COLO668 (cell line): Measurements from ENCODE around the gene PRKAG2.
"Not testable (repeated sequence)": the region's sequence is repeated elsewhere in the genome, so short reads cannot be mapped to it uniquely, and the experiment has no call there.

Source experiments
- DNase-seq: peaks from one replicate; lab custom pipeline; 2025; ENCODE audit not compliant: unreplicated experiment; lab: John Stamatoyannopoulos, UW

Gene PRKAG2

DNA sequence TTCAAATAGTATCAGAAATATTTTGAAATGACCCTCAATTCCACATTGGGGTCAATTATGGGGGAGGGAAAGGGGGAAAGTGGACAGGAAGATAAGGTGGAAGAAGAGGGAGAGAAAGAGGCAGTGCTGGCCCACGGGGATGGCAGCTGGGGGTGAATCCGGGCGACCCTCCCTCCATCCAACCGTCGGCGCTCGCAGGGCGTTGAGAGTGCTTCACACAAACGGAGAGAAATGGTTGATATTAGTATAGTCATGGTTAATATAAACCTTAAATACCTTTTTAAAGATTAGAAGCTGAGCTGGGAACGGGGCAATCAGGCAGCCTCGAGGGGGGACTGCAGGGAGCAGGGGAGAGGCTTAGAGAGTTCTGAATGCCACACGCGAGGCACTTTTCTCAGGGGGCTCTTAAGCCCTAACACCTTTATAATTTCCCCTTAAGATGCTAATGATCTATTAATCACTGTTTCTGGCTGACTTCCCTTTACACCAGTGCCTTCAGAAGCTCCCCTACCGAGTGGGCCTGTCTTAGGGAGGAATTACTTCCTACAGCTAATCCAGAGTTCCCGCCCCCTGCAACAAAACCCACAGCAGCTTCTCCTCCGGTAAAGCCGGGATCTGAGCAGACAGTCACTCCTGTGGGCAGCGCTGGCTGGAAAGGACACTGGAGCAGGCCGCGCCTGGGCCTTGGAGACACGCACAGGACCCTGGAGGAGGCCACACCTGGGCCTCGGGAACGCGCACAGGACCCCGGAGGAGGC is 39.5 kb downstream of the PRKAG2 start:
- DNase-seq = no peak

- DNase-seq = no peak
These were observed 40.0 kb downstream of the PRKAG2 start for GRCh38 chr7:151836927-151837205.

- no peak for DNase-seq
These were observed 40.6 kb downstream of the PRKAG2 start for GRCh38 chr7:151836191-151836926.

DNA sequence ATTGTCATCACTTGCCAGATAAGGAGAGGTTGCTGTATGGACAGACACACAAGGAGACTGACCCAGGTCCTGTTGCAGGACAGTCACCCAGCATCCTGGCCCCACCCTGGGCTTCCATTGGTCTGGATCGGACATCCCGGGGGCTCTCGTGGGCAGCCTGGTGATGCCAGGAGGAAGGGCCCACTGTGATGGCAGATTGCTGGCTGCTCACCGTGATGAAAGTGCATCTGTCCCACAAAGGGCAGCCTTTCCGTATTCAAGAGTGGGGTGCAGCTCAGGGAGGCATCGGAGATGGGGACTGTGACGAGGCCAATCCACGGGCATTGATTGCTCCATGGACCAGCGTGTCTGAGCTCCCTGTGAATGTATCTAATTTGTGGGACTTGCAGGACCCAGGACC is 41.3 kb downstream of the PRKAG2 start:
- DNase-seq = no peak

DNA sequence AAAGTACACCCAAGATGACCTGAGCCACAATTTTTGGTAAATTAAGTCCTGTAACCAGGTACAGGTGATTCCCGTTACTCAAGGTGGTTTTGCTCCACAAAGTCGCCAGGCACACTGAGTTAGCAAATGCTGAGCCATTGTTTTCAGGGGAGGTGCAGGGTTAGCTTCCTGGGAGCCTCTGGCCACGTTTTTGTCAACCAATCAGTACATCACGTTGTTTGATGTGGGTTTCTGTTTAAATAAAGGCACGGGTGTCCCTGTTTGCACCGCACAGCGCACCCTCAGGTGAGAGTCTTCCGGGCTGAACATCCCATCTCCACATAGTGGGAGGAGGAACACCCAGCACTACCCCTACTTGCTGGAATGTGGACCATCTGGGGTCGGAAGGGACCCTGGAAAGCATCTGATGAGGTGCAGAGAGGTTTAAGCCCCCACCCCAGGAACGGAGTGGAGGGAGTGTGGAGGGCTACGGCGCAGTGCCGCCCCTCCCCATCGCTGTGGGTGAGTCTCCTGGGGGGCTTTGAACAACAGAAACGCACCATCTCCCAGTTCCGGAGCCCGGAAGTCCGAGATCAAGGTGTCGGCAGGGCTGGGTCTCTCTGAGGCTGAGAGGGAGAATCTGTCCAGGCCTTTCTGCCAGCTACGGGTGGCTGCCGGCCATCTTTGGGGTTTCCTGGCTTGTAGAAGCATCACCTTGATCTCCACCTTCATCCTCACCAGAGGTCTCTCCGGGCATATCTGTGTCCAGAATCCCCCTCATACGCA is 42.5 kb downstream of the PRKAG2 start:
- no peak for DNase-seq

DNA sequence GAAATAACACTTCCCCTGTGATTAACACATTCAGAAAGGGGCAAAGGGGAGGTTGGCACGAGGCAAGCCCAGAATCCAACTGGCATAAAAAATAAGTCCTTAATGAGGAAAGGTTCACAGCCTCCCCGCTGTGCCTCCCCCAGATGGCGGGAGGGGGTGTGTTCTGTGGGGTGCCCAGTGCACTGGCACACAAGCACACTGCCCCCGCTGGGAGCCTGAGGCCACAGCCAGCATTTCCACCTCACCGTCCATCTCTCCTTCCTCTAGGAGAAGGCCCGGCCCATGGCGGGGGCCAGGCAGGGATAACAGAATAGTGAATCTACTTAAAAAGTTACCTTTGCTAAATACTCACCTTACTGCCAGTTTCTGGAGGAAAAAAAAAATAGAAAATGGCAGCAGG is 43.2 kb downstream of the PRKAG2 start:
- no peak for DNase-seq

- DNase-seq = no peak
These were observed 43.7 kb downstream of the PRKAG2 start for GRCh38 chr7:151833213-151833651.

DNA sequence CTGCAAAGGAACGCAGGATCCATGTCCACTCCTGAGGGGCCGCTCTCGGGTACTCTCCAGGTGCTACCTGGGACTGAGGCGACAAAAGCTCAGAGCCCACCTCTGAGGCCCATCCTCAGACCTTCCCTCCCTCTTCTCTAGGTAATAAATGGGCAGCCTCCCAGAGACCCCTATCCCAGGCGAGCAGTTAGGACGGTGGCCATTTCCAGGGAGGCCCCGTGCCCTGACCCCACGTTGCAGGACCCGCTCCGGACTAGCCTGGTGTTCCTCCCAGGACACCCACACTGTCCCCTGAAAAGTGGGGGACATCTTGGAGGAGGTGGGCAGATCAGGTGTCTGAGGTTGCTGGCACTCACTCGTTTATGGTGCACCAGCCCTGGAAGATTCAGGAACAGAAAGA is 44.3 kb downstream of the PRKAG2 start:
- DNase-seq = no peak

GRCh38 chr7:151832138-151832537 is 44.8 kb downstream of the PRKAG2 start:
- DNase-seq = no peak

DNA sequence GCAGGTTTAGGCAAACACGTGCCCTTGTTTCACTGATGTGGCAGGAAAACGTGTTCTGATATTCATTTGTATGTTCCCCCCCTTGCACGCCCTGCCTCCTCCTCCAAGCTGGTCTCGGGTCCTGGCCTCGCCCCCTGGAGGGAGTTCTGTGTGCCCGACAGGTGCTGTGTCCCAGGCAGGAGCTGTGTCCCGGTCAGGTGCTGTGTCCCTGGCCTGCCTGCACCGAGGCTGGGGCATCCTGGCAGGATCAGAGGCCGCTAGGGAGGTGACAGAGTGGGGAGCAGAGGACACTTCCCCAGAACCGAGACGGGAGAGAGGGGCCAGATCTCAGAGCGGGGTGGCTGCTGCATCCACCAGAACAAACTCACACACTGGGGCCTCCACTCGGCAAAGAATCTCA is 45.3 kb downstream of the PRKAG2 start:
- no peak for DNase-seq

DNA sequence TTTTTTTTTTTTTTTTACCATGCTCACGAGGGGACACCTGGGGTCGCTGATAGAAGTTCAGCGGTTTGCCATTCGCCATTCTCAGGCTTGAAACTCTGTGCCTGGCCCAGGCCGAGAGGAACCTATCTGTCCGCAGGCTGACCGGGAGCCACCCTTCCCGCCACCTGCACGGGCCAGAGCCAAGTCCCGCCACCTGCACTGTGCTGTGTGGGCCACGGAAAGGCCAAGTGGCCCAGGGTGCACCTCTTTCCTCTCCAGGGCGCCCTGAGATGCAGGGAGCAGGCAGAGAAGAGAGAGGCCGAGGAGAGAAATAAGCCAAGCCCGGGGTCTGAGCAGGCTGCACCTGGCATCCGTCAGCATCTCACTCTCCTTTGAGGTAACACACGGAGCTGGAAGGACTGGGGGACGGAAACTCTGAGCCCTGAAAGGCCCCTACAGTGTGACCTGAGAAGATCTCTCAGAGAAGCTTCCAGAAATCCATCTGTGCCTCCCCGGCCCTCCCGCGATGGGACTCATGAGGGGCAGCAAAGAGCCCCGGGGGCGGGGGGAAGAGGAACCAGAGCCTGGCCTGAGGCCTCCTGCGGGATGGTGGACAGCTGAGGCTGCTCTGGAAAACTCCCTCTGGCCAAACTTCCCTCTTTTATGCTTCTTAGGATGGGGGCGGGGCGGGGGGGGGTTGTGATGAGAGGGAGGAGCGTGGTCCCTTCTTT is 46.6 kb downstream of the PRKAG2 start:
- no peak for DNase-seq

DNA sequence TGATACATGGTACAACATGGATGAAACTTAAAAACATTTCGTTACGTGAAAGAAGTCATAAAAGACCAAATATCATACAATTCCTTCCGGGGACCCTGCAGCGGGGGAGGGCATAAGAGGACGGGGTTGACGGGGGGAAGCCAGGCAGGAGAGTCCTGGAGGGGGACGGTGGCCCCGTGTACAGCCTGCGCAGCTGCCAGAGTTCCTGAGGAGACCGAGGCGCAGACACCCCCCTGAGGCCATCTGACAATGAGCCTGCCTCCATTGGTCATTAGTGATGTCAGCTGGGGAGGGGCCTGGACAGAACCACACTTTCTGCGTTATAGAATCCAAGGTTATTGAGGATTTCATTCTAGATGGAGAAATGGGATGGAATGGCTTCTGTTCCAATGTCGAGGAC is 47.2 kb downstream of the PRKAG2 start:
- no peak for DNase-seq

- DNase-seq = peak; percentile 61
These were observed 49.3 kb downstream of the PRKAG2 start for GRCh38 chr7:151827620-151828019.

DNA sequence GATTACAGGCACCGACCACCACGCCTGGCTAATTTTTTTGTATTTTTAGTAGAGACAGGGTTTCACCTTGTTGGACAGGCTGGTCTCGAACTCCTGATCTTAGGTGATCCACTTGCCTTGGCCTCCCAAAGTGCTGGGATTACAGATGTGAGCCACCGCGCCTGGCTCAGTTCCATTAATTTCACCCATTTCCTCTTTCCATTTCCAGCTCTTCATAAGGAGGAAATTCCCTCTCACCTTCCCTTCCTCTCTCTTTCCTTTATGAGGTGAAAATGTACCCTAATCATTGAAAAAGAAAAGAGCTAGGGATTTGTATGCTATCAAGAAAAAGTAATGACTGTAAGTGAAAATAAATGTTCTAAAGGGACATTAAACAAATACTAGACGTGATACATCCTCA is 50.6 kb downstream of the PRKAG2 start:
- not testable (repeated sequence) for DNase-seq

- DNase-seq = no peak
These were observed 51.2 kb downstream of the PRKAG2 start for GRCh38 chr7:151825721-151826120.

- DNase-seq = no peak
These were observed 52.5 kb downstream of the PRKAG2 start for GRCh38 chr7:151824373-151824933.

DNA sequence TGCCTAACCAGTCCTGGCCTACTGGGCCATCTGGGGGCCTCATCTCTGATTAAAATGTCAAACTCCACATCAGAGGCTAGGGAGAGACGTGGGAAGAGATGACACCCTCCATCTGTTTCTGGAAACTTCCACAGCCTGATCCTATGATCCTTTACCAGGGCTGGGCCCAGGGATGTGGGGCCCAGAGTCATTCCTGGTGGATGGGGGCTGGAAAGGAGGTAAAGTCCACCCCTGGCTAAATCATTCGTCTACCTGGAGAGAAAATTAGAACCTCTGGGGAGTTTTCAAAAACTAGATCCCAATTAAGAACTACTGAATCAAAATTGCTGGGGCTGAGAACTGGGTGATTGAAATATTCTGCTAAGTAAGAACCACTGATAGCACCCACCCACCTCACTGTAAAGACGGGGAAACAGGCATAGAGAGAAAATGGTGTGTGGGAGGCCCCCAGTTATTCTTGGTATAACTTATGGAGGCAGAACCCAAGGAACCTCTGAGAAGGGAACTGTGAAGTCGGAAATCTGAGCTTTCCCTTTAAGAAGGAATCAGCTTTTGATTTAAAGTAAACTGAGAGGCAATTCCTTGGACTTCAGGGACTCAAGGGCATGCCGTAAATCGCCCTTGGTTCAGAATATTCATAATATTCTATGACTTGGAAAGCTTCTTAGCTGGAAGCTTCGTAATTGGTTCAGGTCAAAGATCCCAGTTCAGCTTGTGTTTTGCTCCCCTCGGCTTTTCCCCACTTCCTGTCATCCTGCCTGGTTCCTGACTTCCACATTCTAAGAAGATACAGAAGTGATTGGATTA is 53.1 kb downstream of the PRKAG2 start:
- no peak for DNase-seq

DNA sequence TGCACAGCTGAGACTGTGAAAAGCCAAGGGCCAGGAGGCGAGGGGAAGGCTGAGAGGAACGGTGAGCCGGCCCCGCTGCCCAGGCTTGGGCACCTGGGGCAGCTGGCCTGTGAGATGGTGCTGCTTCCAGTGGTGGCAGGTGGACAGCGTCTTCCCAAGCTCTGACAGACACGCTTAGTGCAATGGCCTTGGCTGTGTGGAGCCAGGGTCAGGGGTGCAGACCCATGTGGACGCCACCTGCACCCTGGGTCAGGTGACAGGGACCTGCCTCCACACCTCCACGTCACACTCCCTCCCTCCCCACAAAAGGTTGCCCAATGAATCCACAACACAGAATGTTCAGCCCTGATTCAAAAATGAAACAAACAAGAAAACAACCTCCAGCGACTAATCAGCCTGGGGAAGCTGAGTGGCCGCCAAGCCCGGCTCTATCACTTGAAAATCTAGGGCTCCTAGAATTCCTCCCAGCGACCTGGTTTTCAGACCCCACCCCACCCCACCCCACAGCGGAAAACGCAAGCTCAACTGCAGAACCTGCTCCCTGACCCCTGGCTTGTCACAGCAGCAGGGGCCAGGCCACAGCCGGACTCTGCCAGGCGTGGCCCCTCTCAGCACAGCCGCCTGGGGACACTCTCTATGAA is 54.3 kb downstream of the PRKAG2 start:
- DNase-seq = no peak

DNA sequence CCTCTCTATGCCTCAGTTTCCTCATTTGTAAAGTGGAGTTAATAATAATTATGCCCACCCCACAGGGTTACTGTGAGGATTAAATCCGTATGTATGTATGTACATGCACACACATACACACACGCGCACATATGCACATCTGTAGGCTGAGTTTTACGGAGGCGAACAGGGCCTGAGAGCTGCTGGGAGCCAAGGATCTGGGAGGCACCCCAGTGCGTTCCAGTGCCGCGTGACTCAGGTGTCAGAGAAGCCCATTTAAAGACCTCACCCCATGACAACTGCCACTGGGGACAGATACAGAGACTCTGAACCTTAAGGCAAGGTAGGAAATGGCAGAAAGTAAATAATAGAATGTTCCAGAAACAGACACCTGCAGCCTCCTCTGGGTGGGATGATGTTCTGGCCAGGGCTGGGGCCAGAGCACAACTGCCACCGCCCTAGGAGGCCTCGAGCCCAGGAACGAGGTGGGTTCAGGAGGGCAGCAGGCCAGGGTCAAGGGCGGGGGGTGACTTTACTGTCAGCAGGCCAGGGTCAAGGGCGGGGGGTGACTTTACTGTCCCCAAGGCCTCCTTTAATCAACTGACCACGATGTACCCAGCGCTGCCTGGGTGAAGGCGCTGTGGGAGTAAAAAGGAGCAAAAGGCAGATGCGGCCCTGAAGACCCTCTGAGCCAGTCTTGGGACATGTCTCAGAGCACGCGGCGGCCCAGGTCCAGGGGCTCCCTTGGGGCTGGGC is 54.9 kb downstream of the PRKAG2 start:
- no peak for DNase-seq
